Psoas muscle (tissue), 8 donors: ENCODE measurements around the gene OBSCN. TPM values are rescaled to one million over a fixed set of nuclear protein-coding genes. Genes with fewer than 3 reads are reported as not detected.

Experiments used
- ATAC-seq, 4 donors: fragments of 200-7000 bp; cut with Tn5 transposase; one replicate each; pipeline ENCODE4 v1.9.1; 2020; ENCODE audit warnings: moderate library complexity in 3 of 4, mild to moderate bottlenecking in 2 of 4
- DNase-seq, 2 donors: peaks; one replicate each; pipeline ENCODE4 v3.0.0-alpha.2; 2020
- H3K27ac ChIP-seq: fragments of 200-600 bp; one replicate; pipeline ENCODE4 v1.8.0; 2022
- H3K27me3 ChIP-seq, 3 donors: fragments of 200-600 bp in 1 of 3; one replicate each; pipeline versions ENCODE4 v1.6.1 to v1.8.0; 2013 to 2022; ENCODE audit warnings: low read length in 2 of 3, mild to moderate bottlenecking in 2 of 3, moderate library complexity in 1 of 3; ENCODE audit not compliant: insufficient read depth in 3 of 3
- H3K36me3 ChIP-seq, 2 donors: fragments of 200-600 bp in 1 of 2; one replicate each; pipeline versions ENCODE4 v1.6.1 to v1.8.0; 2013 to 2022; ENCODE audit warnings: low read depth in 1 of 2, mild to moderate bottlenecking in 1 of 2, moderate library complexity in 1 of 2; ENCODE audit not compliant: insufficient read depth in 1 of 2
- H3K4me1 ChIP-seq: fragments of 200-600 bp; one replicate; pipeline ENCODE4 v1.8.0; 2022
- H3K4me3 ChIP-seq: fragments of 200-600 bp; one replicate; pipeline ENCODE4 v1.8.0; 2022; ENCODE audit warnings: mild to moderate bottlenecking
- H3K9me3 ChIP-seq: fragments of 200-600 bp; one replicate; pipeline ENCODE4 v1.8.0; 2022
- CTCF ChIP-seq: fragments of 200-600 bp; IDR thresholded peaks from one replicate; pipeline ENCODE4 v1.8.0; 2022; ENCODE audit warnings: antibody characterized with exemption
- WGBS, 3 donors: extraction: QIAGEN DNeasy Blood & Tissue Kit; methylation state at CpG; one replicate each; pipeline versions ENCODE4 v1.1.6 to v1.1.7; 2013; 5-methylcytosine and 5-hydroxymethylcytosine counted together
- intact Hi-C, 2 donors: fragments of 100-400 bp; cut with DNase I; formaldehyde crosslinking; loops; one replicate each; pipeline versions ENCODE4 v1.11.0 to v1.14.2; 2022
- polyA plus RNA-seq, 3 donors: library from polyadenylated mRNA; stranded (reverse); fragments of 200-250 nt; gene quantifications; one replicate each; pipeline ENCODE4 v1.2.3, GENCODE V29; 2013
- total RNA-seq, 4 donors: library from RNA; stranded (reverse); fragmentation: NEBNext Ultra II Directional in 2 of 4; extraction: Animal tissue kit (Norgen Biotek cat#: 25700) in 2 of 4; gene quantifications; one replicate each; pipeline versions ENCODE4 v1.2.1 to v1.2.4, GENCODE V29; 2021 to 2023
- donor health status: healthy with polysubstance abuse.
- donor health status: DM: no; HTN: no; CAD: no; lungs with moderate emphysema.
- donor health status: Bipolar disorder and iron deficiency.
- donor health status: healthy.
- donor health status: DM: yes; HTN: yes; CAD: no.
- donor health status: DM: no; HTN: no; CAD: no.
- donor health status: DM: no; HTN: no; CAD: no.
- donor health status: DM: yes; HTN: yes; CAD: no.

Gene OBSCN
- total and polyA plus RNA-seq, 7 donors: 397 to 1,869 (median 1,061) TPM

- ATAC-seq: no peak
- Histone ChIP-seq H3K4me1 (peaks cover 28% of the 10 kb centered on the region), H3K36me3 (peaks cover 2 to 97% of the 10 kb centered on the region in 2 donors), H3K4me3 (no peak overlapping the region), H3K27ac (no peak overlapping the region), H3K9me3 (no peaks in the 10 kb centered on the region), H3K27me3 (no peaks in the 10 kb centered on the region)
- WGBS, 3 donors: 78 to 92% (median 78%) methylated on average over 12 of the region's 12 CpGs
- DNase-seq: no peak
- intact Hi-C loops: loop anchor here in 1 of 2 donors (5.0 kb wide), 1 partner anchor 67 kb away; no protein-coding TSS in a partner anchor
- no peak for TF ChIP-seq CTCF
Measured at GRCh38 chr1:228279722-228280105, 71.9 kb downstream of the OBSCN start.

GRCh38 chr1:228280106-228280901, 72.5 kb downstream of the OBSCN start:
- DNase-seq: peak; percentile 21 to 67

GRCh38 chr1:228280961-228281591, 73.2 kb downstream of the OBSCN start:
- intact Hi-C loops: no loop called here
- Histone ChIP-seq H3K4me1 (peaks cover 22% of the 10 kb centered on the region), H3K27ac (peak overlapping the region; percentile 78), H3K9me3 (no peaks in the 10 kb centered on the region), H3K27me3 (no peaks in the 10 kb centered on the region), H3K4me3 (no peak overlapping the region), H3K36me3 (peaks cover 2 to 99% of the 10 kb centered on the region in 2 donors)
- 76 to 90% (median 83%) methylated on average over 15 of the region's 15 CpGs for WGBS, 3 donors
- DNase-seq (peak; percentile 13 to 58), ATAC-seq (no peak)
- TF ChIP-seq CTCF: no peak

More at GRCh38 chr1:228280106-228280901, 72.5 kb downstream of the OBSCN start:
- ATAC-seq: peak in 2 of 4 donors; percentile 2
- 86 to 89% (median 88%) methylated on average over 48 of the region's 48 CpGs for WGBS, 3 donors
- intact Hi-C loops: no loop called here
- TF ChIP-seq CTCF: no peak
- Histone ChIP-seq H3K4me1 (peaks cover 22% of the 10 kb centered on the region), H3K9me3 (no peaks in the 10 kb centered on the region), H3K27ac (peak overlapping the region; percentile 78), H3K27me3 (no peaks in the 10 kb centered on the region), H3K4me3 (no peak overlapping the region), H3K36me3 (peaks cover 2 to 97% of the 10 kb centered on the region in 2 donors)

DNA sequence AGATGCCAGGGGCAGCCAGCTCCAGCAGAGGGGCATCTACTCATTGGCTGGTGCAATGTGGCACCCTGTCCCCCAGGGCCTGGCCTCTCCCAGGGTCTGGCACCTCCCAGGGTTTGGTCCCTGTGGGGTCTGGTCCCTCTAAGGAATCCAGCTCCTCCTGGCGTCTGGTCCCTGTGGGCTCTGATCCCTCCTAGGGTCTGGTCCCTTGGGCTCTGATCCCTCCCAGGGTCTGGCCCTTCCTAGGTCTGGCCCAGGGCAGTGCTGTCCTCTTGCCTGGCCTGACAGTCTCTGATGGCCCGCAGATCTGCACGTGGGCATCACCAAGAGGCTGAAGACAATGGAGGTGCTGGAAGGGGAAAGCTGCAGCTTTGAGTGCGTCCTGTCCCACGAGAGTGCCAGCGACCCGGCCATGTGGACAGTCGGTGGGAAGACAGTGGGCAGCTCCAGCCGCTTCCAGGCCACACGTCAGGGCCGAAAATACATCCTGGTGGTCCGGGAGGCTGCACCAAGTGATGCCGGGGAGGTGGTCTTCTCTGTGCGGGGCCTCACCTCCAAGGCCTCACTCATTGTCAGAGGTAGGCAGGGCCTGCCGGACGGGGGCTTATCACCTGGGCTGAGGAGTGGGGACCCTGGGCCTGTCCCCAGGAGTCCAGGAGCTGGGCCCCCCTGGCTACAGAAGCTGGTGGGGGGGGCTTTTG, 73.9 kb downstream of the OBSCN start:
- WGBS, 3 donors: 77 to 87% (median 85%) methylated on average over 16 of the region's 16 CpGs
- Histone ChIP-seq H3K27me3 (no peaks in the 10 kb centered on the region), H3K27ac (peak overlapping the region; percentile 78), H3K36me3 (peaks cover 3 to 99% of the 10 kb centered on the region in 2 donors), H3K4me1 (peaks cover 16% of the 10 kb centered on the region), H3K4me3 (no peak overlapping the region), H3K9me3 (no peaks in the 10 kb centered on the region)
- DNase-seq (peak; percentile 14 to 62), ATAC-seq (peak in 3 of 4 donors; percentile 0 to 2 (median 2))
- no peak for TF ChIP-seq CTCF
- intact Hi-C loops: no loop called here
